GM19025 (cell line): ENCODE results near the gene PRPH.
"Not testable (repeated sequence)": the region's sequence is repeated elsewhere in the genome, so short reads cannot be mapped to it uniquely, and the experiment has no call there.

ENCODE experiments used
- ATAC-seq: cut with Tn5 transposase; IDR thresholded peaks from one replicate; pipeline ENCODE4 v1.9.1; 2021; ENCODE audit warnings: mild to moderate bottlenecking, low read depth, moderate library complexity; ENCODE audit not compliant: unreplicated experiment

PRPH gene

GRCh38 chr12:49296836-49297694 lies 2.1 kb downstream of the PRPH start:
- no peak for ATAC-seq

- no peak for ATAC-seq
Observed at GRCh38 chr12:49297695-49298060, 2.7 kb downstream of the PRPH start.

- ATAC-seq: no peak
Observed at GRCh38 chr12:49298160-49298559, 3.2 kb downstream of the PRPH start.

- ATAC-seq: no peak
Observed at GRCh38 chr12:49301760-49302159, 6.8 kb downstream of the PRPH start.

GRCh38 chr12:49304161-49304560 lies 9.2 kb downstream of the PRPH start:
- no peak for ATAC-seq

GRCh38 chr12:49305762-49306510 lies 11.0 kb downstream of the PRPH start:
- ATAC-seq: no peak

GRCh38 chr12:49309386-49309785 lies 14.4 kb downstream of the PRPH start:
- no peak for ATAC-seq

GRCh38 chr12:49310451-49311000 lies 15.6 kb downstream of the PRPH start:
- ATAC-seq: not testable (repeated sequence)

GRCh38 chr12:49314811-49315210 lies 19.9 kb downstream of the PRPH start:
- ATAC-seq: no peak

- ATAC-seq: not testable (repeated sequence)
Observed at GRCh38 chr12:49317118-49317517, 22.2 kb downstream of the PRPH start.

GRCh38 chr12:49320411-49321103 lies 25.6 kb downstream of the PRPH start:
- not testable (repeated sequence) for ATAC-seq

GRCh38 chr12:49322367-49322707 lies 27.4 kb downstream of the PRPH start:
- no peak for ATAC-seq

GRCh38 chr12:49322708-49323523 lies 28.0 kb downstream of the PRPH start, which contains the start of gene TROAP:
Gene TROAP, plus strand, starts transcription at chr12:49323255. Its CDS starts 354 bp downstream, at chr12:49323609.
- ATAC-seq: peak; percentile 99

- no peak for ATAC-seq
Observed at GRCh38 chr12:49323524-49324097, 28.7 kb downstream of the PRPH start.

- ATAC-seq: no peak
Observed at GRCh38 chr12:49325606-49326005, 30.7 kb downstream of the PRPH start.

GRCh38 chr12:49327368-49327767 lies 32.4 kb downstream of the PRPH start:
- no peak for ATAC-seq

- ATAC-seq: no peak
Observed at GRCh38 chr12:49327887-49328286, 32.9 kb downstream of the PRPH start.

- no peak for ATAC-seq
Observed at GRCh38 chr12:49328816-49329215, 33.9 kb downstream of the PRPH start.

- ATAC-seq: no peak
Observed at GRCh38 chr12:49330032-49330619, 35.2 kb downstream of the PRPH start.
